HFF-Myc (cell line): ENCODE data around the gene CHRM5.

Source experiments
- DNase-seq: peaks from one replicate; pipeline ENCODE4 v3.0.0-alpha.2; 2011; ENCODE audit warnings: low read depth; ENCODE audit errors: extremely low read depth
- H3K4me3 ChIP-seq: replicated peaks from 2 replicates; pipeline ENCODE4 v1.5.1; 2011; ENCODE audit warnings: low read depth, mild to moderate bottlenecking, control low read depth, low read length
- CTCF ChIP-seq: IDR thresholded peaks from 2 replicates; pipeline ENCODE4 v1.5.1; 2012; ENCODE audit warnings: mild to moderate bottlenecking, low read depth, low read length, control low read depth; ENCODE audit errors: missing control alignments

CHRM5 gene

DNA sequence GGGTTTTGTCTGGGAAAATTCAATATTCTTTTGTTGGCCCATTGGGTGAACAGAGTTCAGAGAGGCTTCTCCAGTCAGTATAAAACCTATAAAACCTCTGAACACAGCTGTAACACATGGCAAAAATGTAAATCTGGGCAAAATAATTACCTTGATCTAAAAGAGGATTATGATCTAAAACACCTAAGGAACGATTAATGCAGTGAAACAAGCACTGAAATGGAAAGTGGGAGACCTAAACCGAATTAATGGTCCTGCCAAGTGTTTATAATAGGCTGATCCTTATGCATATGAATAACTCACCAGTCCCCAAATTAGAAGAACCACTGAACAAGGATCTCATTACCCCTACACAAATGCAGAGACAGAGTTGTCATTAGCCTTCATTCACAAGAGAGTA is 38.1 kb downstream of the CHRM5 start:
- no peak for DNase-seq
- TF ChIP-seq CTCF: no peak
- H3K4me3 ChIP-seq: no peak overlapping the region

DNA sequence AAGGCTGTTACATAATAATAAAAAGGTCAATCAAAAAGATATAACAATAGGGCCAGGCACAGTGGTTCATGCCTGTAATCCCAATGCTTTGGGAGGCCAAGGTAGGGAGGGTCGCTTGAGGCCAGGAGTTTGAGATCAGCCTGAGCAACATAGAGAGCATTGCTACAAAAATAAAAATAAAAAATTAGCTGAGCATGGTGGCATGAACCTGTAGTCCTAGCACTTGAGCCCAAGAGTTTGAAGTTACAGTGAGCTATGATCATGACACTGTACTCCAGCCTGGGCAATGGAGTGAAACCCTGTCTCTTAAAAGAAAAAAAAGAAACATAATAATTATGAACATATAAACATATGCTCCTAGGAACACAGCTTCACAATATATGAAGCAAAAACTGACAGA is 41.4 kb downstream of the CHRM5 start:
- no peak for TF ChIP-seq CTCF
- no peak for DNase-seq
- no peak overlapping the region for H3K4me3 ChIP-seq

- no peak for TF ChIP-seq CTCF
- H3K4me3 ChIP-seq: no peak overlapping the region
- no peak for DNase-seq
Measured at GRCh38 chr15:34010921-34011320, 42.6 kb downstream of the CHRM5 start.

- no peak for TF ChIP-seq CTCF
- no peak overlapping the region for H3K4me3 ChIP-seq
- DNase-seq: no peak
Measured at GRCh38 chr15:34011481-34011880, 43.2 kb downstream of the CHRM5 start.

DNA sequence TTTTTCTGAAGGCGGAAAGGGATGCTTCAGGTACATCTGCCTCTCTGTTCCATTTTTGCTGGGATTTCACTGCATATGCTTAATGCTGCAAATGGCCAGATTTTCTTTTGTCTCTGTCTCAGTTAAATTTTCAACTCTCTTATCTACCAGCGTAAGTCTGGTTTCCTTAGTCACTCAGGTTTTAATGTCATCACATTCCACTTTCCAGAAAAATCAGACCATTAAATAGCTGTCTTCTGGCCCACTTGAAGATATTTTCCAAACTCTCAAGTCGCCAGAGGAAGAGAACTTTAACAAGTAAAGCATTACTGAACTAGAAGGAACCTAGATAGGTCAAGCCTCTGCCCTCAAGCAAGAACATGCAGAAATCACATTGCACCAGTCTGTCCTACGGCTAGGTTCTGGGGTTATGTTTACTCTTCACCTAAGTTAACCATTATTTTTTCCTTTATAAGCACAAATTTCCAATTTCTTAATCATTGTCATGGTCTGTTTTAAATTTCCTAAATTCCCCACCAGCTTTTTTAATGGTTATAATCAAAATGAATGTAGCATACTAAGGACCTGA is 44.2 kb downstream of the CHRM5 start:
- no peak for DNase-seq
- H3K4me3 ChIP-seq: no peak overlapping the region
- TF ChIP-seq CTCF: no peak

DNA sequence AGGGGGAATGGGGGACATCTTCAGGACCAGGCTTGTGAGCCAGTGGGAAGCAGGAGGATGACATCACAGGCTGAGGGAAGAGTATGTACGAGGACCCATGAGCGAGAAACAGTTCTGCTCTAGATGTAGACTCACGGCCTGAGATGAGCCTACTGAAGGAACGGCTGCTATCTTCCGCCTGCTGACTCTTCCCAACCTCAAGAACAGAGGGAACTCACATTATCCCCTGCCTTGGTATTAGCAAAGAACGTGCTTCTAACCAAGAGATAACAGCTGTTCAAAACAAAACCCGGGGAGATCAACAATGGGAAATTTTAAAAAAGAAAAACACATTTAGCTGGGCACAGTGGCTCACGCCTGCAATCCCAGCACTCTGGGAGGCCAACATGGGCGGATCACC is 45.4 kb downstream of the CHRM5 start:
- no peak overlapping the region for H3K4me3 ChIP-seq
- TF ChIP-seq CTCF: no peak
- no peak for DNase-seq

DNA sequence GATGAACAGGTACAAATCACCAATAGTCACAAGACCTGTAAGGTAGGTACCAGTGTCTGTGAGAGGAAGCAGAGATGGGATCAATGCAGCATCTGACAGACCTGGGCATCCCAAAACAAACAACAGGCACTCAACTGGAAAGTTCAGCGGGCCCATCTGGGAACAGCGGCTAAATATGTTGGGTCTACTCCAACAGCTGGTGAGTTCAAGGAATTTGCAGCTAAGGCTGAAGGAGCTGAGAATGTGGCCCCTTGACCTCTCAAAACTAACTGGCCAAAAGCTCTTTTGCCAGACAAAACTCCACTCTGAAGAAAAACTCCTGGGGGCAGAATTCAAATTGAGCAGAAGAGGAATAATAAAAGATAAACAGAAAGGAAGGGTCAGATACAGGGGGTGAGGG is 46.3 kb downstream of the CHRM5 start:
- TF ChIP-seq CTCF: no peak
- no peak overlapping the region for H3K4me3 ChIP-seq
- DNase-seq: no peak
